HG02763 (cell line): ENCODE measurements around the gene SH3RF3.

Source experiments
- ATAC-seq: cut with Tn5 transposase; IDR thresholded peaks from one replicate; pipeline ENCODE4 v1.9.1; 2021; ENCODE audit warnings: mild to moderate bottlenecking, moderate library complexity; ENCODE audit not compliant: unreplicated experiment

SH3RF3 gene

GRCh38 chr2:109258376-109258775, 129.4 kb downstream of the SH3RF3 start:
- ATAC-seq: no peak

GRCh38 chr2:109258905-109259540, 130.0 kb downstream of the SH3RF3 start:
- ATAC-seq: no peak

DNA sequence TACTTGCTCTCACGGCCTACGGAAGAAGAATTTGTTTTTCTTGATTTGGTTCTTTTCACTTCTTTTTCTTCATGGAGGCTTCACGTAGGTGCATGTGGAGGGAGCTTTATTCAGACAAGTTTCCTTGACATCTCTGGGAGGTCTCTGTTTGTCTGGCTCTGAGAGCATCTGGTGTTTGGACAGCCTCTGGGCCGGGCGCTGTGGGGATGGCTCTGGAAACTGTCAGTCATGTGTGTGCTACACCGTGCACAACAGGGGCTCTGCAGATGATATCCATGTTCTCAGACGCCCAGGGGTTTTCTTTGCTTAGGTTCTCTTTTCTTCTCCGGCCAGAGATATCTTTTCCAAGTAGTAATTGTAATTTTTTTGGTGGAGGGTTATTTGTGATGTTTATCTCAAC, 130.7 kb downstream of the SH3RF3 start:
- no peak for ATAC-seq

GRCh38 chr2:109260116-109260855, 131.3 kb downstream of the SH3RF3 start:
- ATAC-seq: no peak

GRCh38 chr2:109260886-109261700, 132.1 kb downstream of the SH3RF3 start:
- ATAC-seq: no peak

- ATAC-seq: no peak
Measured at GRCh38 chr2:109261906-109262631, 133.1 kb downstream of the SH3RF3 start.

GRCh38 chr2:109264595-109265328, 135.8 kb downstream of the SH3RF3 start:
- no peak for ATAC-seq

DNA sequence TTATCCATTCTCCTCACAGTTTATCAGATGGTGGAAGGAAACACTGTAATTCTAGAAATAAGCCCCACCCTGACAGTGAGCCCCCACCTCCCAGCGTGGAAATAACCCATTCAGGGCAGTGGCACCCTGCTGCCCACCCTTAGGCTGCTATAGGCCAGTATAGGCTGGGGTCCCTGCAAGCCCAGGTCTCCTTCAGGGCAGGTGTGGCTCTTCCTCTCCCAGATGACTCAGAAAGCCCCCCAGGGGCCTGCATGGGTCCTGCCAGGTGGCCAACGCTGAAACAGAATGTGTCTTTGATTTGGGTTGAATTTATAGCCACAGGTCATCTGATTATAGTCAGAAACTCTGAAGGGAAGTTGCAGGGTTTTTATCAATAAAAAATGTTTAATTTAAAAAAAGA, 136.4 kb downstream of the SH3RF3 start:
- no peak for ATAC-seq

DNA sequence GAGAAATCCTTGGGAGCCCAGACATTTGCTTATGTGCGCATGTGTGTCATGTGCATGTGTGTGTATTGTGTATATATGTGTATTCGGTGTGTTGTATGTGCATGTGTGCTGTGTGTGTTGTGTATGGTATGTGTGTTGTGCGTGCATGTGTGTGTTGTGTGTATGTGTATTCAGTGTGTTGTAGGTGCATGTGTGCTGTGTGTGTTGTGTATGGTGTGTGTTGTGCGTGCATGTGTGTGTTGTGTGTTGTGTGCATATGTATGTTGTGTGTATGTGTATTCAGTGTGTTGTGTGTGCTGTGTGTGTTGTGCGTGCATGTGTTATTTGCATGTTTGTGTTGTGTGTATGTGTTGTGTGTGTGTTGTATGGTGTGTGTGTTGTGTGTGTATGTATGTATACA, 136.9 kb downstream of the SH3RF3 start:
- no peak for ATAC-seq

DNA sequence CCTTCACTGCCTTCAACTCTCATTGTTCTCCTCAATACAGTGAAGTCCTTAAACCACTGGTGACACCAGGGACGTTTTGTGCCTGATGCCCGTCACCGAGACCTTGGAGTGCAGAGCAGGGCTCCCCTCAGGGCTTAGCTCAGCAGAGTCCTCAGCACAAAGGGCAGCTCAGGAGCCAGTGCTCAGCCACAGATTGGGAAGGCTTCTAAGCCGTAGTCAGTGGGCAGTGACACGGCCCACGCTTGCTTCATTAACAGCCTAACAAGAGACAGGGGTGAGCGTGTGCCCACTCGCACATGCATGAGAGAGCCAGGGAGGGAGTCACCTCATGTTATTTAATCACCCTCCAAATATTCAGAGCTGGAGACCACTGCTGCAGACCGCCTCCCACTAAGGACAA, 137.5 kb downstream of the SH3RF3 start:
- ATAC-seq: no peak

DNA sequence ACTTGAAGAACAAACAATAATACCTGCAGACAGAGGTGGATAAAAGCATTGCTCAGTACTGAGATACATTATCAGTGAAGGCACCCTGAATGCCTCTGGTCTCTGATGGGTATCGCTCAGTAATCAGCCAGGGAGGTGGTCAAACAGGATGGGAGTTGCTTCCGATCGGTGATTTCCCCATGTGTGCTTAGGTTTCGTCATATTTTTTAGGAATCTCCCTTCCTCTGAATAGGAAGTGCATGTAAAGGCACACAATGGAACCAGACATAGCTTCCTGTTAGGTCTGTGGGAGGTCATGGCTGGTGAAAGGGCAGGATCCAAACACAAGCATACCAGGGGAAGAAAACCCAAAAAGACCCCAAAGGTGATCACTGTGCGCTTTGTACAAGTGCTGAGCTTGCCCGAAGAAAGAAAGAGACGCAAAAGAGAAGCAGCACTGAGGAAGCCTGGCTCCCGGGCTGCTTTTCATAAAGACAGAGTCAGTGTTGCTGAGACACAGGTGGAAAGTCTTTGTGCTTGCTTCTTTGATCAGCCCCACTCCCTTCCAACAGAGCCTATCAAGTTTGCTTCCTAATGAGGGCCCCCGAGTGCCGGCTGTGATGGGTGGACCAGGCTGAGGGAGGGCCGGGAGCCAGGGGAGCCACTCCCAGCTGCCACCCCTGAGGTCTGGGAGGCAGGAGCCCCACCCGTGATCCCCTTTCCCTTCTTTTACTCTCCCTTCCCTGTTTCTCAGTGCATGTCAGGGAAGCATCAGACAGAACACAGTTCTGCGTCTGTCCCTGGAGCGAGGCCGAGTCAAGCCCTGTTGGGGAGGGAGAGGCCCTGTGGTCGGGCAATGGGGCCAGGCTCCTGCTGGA, 138.2 kb downstream of the SH3RF3 start:
- ATAC-seq: no peak

- no peak for ATAC-seq
Measured at GRCh38 chr2:109268916-109269315, 139.9 kb downstream of the SH3RF3 start.

DNA sequence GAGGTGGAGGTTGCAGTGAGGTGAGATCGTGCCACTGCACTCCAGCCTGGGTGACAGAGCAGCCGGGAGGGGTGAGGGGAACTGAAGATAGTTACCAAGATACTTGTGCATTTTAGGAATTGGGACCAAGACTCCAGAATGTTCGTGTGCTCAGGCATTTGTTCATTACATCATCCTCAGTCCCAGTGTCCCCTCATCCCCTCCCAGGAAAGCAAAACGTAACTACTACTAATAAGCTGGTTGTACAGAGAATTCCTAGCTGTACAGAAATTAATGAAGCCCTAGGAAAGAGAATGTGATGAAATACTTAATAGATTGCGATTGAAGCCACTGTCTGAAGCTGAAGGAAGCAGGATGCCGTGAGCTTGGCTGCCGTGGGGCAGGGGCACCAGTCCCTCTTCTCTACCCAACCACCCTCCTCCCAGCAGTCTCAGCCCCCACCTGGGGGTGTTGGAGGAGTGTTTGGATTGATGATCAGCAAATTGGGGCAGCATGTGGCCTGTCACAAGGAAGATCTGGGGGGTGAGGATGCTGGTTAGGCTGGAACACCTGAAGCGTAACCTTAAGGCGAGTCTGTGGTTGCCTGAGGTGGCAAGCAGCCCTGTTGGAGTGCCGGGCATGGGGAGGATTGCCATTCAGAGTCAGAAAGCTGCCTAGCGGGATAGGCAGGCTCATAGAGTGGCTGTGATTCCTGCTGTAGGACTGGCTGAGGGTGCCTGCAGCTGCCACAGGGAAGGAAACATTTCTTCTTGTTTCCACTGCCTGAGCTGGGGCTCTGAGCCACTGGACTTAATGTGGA, 140.9 kb downstream of the SH3RF3 start:
- no peak for ATAC-seq

DNA sequence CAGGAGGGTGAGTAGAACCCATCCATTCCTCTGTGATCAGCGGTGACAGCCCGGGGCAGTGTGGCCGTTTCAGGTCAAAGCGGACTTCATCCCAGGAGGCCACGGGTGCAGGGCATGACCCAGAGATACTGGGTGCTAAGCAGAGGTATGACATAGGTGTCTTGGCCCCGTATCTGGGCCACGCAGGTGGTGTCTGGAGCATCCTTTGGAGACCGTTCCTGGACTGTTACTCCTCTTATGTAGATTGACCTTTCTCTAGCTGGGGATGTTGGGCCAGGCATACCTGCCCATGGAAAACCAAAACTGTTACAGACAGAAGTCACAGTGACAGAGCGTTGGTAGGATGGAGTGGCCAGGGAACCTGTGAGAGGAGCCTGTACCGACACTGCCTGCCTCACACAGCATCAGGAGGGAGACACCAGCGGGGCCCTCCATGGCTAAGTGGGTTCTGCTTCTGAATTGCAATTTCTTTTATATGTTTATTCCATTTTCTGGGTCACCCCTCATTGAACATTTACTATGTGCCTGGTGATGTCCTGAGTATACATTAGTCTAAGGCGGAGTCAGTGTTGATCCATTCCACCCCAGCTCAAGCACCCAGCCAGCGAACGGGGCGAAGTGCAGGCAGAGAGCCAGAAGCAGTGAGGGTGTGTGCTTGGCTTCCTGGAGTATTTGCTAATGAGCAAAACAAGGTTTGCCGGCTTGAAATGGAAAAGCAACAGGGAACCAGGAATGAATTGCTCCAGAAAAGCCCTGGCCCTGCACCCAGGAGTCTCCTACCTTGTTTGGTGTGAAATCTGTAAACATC, 141.7 kb downstream of the SH3RF3 start:
- ATAC-seq: no peak

GRCh38 chr2:109271920-109272319, 142.9 kb downstream of the SH3RF3 start:
- no peak for ATAC-seq

- ATAC-seq: no peak
Measured at GRCh38 chr2:109272461-109272860, 143.5 kb downstream of the SH3RF3 start.

DNA sequence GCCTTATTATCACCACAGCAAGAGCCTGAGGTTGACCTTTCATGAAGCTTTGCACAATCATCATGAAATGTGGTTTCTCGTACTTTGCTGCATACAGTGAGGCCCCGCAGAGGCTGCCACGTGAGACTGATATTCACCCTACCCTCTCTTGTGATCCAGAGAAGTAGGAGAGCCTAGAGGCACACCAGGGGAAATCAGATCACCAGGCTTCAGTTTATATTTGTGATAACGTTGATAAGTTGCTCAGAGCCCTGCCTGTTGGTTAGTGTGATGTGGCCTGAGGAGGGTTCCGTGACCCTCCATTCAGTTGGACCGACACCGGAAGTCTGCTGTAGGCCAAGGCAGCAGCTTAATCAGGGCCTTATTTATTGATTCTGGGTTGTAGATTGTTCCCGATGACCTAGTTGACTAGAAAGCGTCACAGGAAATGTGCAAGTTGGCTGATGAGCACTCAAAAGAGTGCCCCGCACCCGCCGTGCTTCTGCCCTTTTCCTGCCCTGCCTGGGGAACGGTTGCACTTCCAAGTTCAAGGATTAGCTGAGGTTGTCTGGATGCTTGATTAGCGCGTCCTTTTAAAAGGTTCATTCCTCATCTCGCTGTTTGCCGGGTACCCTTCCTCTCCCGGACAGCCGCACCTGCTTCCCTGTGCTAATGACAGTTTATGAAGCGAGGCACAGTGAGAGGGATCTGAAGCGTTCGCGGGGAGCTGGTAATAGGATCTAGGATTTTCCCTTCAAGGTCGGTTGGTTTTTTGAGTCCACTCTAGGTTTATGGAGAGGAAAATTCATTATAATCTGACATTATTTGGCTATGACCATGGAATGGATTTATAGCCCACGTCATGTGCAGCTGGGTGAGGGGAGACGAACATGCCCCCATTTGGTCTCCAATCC, 146.4 kb downstream of the SH3RF3 start:
- ATAC-seq: no peak
